Measurements from ENCODE around the gene OPCML.

The OPCML gene

GRCh38 chr11:132686886-132687285, 845.4 kb downstream of the OPCML start:
- no peak for TF ChIP-seq CTCF (IDR thresholded peaks at IDR 0.05; ENCODE audit: low read depth, low read length)
- no peak overlapping the region for H3K4me3 ChIP-seq (ENCODE audit: low read depth, low read length)
- no peaks in the 10 kb centered on the region for H3K27me3 ChIP-seq (ENCODE audit: insufficient read depth, low read depth, severe bottlenecking)
- peaks cover 2% of the 10 kb centered on the region for H3K9me3 ChIP-seq (ENCODE audit: severe bottlenecking)
- no peaks in the 10 kb centered on the region for H3K36me3 ChIP-seq
- H3K27ac ChIP-seq, result no peak overlapping the region
- no peak for DNase-seq

- no peak for DNase-seq
- no peak for TF ChIP-seq CTCF (IDR thresholded peaks at IDR 0.05; ENCODE audit: low read depth, low read length)
- Histone ChIP-seq H3K9me3 (ENCODE audit: severe bottlenecking) (peaks cover 2% of the 10 kb centered on the region), H3K4me3 (ENCODE audit: low read depth, low read length) (no peak overlapping the region), H3K27ac (no peak overlapping the region), H3K36me3 (no peaks in the 10 kb centered on the region), H3K27me3 (ENCODE audit: insufficient read depth, low read depth, severe bottlenecking) (no peaks in the 10 kb centered on the region)
Observed at GRCh38 chr11:132685174-132685611, 847.1 kb downstream of the OPCML start.

- DNase-seq, result no peak
- Histone ChIP-seq H3K4me3 (ENCODE audit: low read depth, low read length) (no peak overlapping the region), H3K9me3 (ENCODE audit: severe bottlenecking) (no peaks in the 10 kb centered on the region), H3K27ac (no peak overlapping the region), H3K27me3 (ENCODE audit: insufficient read depth, low read depth, severe bottlenecking) (no peaks in the 10 kb centered on the region), H3K36me3 (no peaks in the 10 kb centered on the region)
- no peak for TF ChIP-seq CTCF (IDR thresholded peaks at IDR 0.05; ENCODE audit: low read depth, low read length)
Observed at GRCh38 chr11:132683602-132684001, 848.7 kb downstream of the OPCML start.

- no peaks in the 10 kb centered on the region for H3K9me3 ChIP-seq (ENCODE audit: severe bottlenecking)
- no peak for DNase-seq
- no peak overlapping the region for H3K27ac ChIP-seq
- no peak overlapping the region for H3K4me3 ChIP-seq (ENCODE audit: low read depth, low read length)
- TF ChIP-seq CTCF (IDR thresholded peaks at IDR 0.05; ENCODE audit: low read depth, low read length), result no peak
- H3K36me3 ChIP-seq, result no peaks in the 10 kb centered on the region
- H3K27me3 ChIP-seq (ENCODE audit: insufficient read depth, low read depth, severe bottlenecking), result no peaks in the 10 kb centered on the region
Observed at GRCh38 chr11:132681971-132682370, 850.3 kb downstream of the OPCML start.

- Histone ChIP-seq H3K4me3 (ENCODE audit: low read depth, low read length) (no peak overlapping the region), H3K36me3 (no peaks in the 10 kb centered on the region), H3K9me3 (ENCODE audit: severe bottlenecking) (no peaks in the 10 kb centered on the region), H3K27ac (no peak overlapping the region), H3K27me3 (ENCODE audit: insufficient read depth, low read depth, severe bottlenecking) (no peaks in the 10 kb centered on the region)
- DNase-seq, result no peak
- no peak for TF ChIP-seq CTCF (IDR thresholded peaks at IDR 0.05; ENCODE audit: low read depth, low read length)
Observed at GRCh38 chr11:132680584-132680983, 851.7 kb downstream of the OPCML start.

- H3K27me3 ChIP-seq (ENCODE audit: insufficient read depth, low read depth, severe bottlenecking), result no peaks in the 10 kb centered on the region
- no peak overlapping the region for H3K4me3 ChIP-seq (ENCODE audit: low read depth, low read length)
- no peaks in the 10 kb centered on the region for H3K9me3 ChIP-seq (ENCODE audit: severe bottlenecking)
- TF ChIP-seq CTCF (IDR thresholded peaks at IDR 0.05; ENCODE audit: low read depth, low read length), result no peak
- no peak overlapping the region for H3K27ac ChIP-seq
- DNase-seq, result peak; percentile 47
- H3K36me3 ChIP-seq, result no peaks in the 10 kb centered on the region
Observed at GRCh38 chr11:132674151-132674550, 858.1 kb downstream of the OPCML start.

Data from WERI-Rb-1 (cell line).